GM21717 (cell line): Measurements from ENCODE around the gene TMEM176A.
"Not testable (repeated sequence)": the region's sequence is repeated elsewhere in the genome, so short reads cannot be mapped to it uniquely, and the experiment has no call there.

Experiments used
- ATAC-seq: cut with Tn5 transposase; IDR thresholded peaks from one replicate; pipeline ENCODE4 v1.9.1; 2021; ENCODE audit warnings: mild to moderate bottlenecking, moderate library complexity; ENCODE audit not compliant: unreplicated experiment

The TMEM176A gene, protein sequence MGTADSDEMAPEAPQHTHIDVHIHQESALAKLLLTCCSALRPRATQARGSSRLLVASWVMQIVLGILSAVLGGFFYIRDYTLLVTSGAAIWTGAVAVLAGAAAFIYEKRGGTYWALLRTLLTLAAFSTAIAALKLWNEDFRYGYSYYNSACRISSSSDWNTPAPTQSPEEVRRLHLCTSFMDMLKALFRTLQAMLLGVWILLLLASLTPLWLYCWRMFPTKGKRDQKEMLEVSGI

GRCh38 chr7:150800581-150801241 lies at the start of gene TMEM176A:
TMEM176A (plus strand) TSS chr7:150800769; CDS start chr7:150801551, 782 bp downstream.
- ATAC-seq, result no peak

GRCh38 chr7:150751702-150752101 lies 48.9 kb upstream of the TMEM176A start:
- no peak for ATAC-seq

GRCh38 chr7:150753239-150753638 lies 47.3 kb upstream of the TMEM176A start:
- no peak for ATAC-seq

DNA sequence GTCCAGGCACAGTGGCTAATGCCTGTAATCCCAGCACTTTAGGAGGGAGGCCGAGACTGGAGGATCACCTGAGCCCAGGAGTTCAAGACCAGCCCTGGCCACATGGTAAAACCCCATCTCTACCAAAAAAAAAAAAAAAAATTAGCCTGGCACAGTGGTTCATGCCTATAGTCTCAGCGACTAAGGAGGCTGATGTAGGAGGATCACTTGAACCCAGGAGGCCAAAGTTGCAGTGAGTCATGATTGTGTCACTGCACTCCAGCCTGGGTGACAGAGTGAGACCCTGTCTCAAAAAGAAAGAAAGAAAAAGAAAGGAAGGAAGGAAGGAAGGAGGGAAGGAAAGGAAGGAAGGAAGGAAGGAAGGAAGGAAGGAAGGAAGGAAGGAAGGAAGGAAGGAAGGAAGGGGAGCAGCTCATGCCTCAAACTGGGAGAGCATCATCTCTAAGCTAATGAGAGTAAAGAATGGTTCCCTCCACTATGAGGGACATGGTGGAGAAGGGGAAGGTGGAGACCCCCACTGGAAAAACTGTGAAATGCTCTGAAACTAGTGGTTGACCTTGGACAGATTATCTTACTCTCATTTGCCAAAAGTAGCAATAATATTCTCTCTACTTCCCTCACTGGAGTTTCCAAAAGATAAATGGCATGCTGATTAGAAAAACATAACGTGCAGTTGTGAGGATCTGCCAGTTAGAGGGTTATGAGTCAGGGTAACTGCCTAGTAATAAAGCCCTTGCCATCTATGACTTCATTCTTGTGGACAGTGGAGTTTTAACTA lies 46.6 kb upstream of the TMEM176A start:
- ATAC-seq, result no peak

DNA sequence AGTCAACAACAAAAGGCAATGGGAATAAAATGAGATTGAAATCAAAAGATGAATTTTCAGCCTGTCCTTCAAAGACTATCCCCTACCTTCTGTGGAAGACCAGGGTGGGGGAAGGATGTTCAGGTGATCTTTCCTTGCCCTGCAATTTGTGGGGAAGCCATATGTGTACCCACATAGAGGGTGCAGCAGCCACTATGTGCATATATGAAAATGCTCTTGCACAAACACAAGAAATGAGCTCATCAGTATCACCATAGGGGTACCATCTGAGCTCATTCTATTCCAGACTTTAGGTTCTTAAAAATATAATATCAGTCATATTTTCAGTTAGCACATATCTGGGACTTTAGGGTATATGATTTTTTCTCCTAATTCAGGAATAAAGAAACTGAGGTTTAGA lies 45.6 kb upstream of the TMEM176A start:
- ATAC-seq, result no peak

- ATAC-seq, result no peak
Measured at GRCh38 chr7:150755473-150756099, 45.0 kb upstream of the TMEM176A start.

DNA sequence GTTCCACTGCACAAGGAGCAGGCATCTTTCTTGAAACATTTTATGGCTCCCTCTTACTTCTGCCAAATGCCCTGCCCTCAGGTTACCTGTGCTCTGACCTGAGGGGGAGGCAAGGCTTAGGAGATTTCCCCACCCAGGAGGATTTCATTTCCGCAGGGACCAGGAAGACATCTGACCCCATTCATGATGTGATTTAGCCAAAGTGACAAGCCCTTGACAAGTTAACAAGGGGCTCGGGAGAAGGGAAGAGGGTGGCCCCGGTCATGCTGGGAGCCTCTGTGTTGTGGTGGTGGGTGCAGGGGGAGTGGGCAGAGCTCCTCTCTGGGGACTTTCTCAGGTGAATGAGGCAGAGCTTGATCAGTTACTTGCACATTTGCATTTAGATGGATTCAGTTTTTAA lies 44.4 kb upstream of the TMEM176A start:
- ATAC-seq, result no peak

- ATAC-seq, result no peak
Measured at GRCh38 chr7:150756858-150757257, 43.7 kb upstream of the TMEM176A start.

GRCh38 chr7:150759479-150759878 lies 41.1 kb upstream of the TMEM176A start:
- no peak for ATAC-seq

- ATAC-seq, result no peak
Measured at GRCh38 chr7:150766334-150766709, 34.2 kb upstream of the TMEM176A start.

GRCh38 chr7:150769768-150770167 lies 30.8 kb upstream of the TMEM176A start:
- ATAC-seq, result no peak

- not testable (repeated sequence) for ATAC-seq
Measured at GRCh38 chr7:150774131-150774530, 26.4 kb upstream of the TMEM176A start.

- no peak for ATAC-seq
Measured at GRCh38 chr7:150778014-150778737, 22.4 kb upstream of the TMEM176A start.

DNA sequence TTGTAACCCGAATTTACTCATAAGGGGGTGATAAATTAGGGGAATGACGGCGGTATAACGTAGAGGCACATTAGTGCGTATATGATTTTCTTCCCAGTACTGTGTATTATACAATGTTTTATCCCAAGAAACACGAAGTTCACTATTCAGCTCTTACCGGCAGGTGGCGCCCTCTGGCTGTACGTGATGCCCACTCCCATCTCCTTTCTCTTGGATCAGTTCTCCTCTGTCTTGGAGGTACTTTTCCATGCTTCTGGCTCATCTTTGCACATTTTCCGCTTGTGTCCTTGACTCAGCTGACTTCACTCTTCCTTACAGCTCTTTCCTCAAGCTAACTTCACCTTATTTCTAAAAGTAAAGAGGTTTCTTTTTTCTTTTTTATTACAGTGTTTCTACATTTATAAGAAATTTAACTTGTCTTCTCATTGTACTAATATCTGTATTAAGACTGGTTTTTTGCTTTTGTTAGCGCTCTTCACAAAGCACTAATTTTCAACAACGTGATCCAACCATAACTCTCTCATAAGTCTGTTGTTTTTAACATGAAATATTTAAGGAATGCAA lies 21.7 kb upstream of the TMEM176A start:
- ATAC-seq, result peak; percentile 63

DNA sequence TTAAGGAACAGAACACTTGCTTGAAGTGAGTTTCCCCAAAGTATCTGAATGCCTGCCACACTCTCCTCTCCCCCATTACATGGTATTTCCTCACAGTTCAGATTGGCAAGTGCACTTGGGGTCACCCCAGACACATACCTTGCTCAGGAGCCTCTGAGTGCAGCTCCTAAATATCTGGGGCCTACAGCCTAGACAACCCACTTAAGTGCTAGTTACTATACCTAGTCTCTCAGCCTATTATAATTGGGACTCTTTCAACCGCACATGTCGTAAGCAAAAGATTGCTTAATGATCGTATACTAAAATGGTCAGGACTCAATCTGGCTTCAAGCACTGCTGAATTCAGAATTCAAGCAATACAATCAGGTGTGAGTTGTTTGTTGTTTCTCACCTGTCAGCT lies 20.3 kb upstream of the TMEM176A start:
- ATAC-seq, result no peak

- ATAC-seq, result no peak
Measured at GRCh38 chr7:150781103-150781502, 19.5 kb upstream of the TMEM176A start.

GRCh38 chr7:150781961-150782360 lies 18.6 kb upstream of the TMEM176A start:
- ATAC-seq, result no peak

DNA sequence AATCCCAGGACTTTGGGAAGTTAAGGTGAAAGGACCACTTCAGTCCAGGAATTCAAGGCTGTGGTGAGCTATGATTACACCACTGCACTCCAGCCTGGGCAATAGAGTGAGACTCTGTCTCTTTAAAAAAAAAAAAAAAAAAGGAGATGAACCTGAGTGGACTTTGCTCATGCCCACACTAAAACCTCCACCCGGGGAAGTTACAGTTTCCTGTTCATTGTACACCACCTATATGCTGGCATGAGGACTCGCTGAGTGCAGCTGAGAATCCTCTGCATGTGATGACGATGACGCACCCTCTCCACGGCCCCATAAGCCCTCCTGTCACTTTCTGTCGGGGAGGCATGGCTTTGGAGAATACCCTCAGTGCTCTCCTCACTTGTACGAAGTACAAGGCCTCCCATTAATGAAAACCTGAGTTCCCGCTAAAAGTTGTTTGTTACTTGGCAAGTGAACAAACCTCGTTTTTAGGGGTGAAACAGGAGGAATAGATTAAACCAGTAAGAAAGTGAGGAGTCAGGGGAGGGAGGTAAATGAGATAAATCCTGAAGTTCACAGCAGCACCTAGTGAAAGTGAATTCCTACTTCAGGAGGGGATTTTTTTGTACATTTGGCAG lies 16.3 kb upstream of the TMEM176A start:
- no peak for ATAC-seq

GRCh38 chr7:150784954-150785353 lies 15.6 kb upstream of the TMEM176A start:
- no peak for ATAC-seq
